GM10266 (cell line): Measurements from ENCODE around the gene PTPRN2.

ENCODE experiments used
- DNase-seq: peaks from one replicate; pipeline ENCODE4 v3.0.0; 2012; ENCODE audit errors: extremely low spot score
- TF ChIP-seq, protein P1 (sequence below): IDR thresholded peaks from 2 replicates; pipeline ENCODE4 v1.5.1; 2012; ENCODE audit warnings: mild to moderate bottlenecking, low read depth; ENCODE audit not compliant: control insufficient read depth, insufficient read depth; ENCODE audit errors: missing control alignments

Gene PTPRN2

GRCh38 chr7:157526005-157526912, 1061.4 kb downstream of the PTPRN2 start:
- DNase-seq: no peak
- TF ChIP-seq, protein P1, sequence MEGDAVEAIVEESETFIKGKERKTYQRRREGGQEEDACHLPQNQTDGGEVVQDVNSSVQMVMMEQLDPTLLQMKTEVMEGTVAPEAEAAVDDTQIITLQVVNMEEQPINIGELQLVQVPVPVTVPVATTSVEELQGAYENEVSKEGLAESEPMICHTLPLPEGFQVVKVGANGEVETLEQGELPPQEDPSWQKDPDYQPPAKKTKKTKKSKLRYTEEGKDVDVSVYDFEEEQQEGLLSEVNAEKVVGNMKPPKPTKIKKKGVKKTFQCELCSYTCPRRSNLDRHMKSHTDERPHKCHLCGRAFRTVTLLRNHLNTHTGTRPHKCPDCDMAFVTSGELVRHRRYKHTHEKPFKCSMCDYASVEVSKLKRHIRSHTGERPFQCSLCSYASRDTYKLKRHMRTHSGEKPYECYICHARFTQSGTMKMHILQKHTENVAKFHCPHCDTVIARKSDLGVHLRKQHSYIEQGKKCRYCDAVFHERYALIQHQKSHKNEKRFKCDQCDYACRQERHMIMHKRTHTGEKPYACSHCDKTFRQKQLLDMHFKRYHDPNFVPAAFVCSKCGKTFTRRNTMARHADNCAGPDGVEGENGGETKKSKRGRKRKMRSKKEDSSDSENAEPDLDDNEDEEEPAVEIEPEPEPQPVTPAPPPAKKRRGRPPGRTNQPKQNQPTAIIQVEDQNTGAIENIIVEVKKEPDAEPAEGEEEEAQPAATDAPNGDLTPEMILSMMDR: no peak

DNA sequence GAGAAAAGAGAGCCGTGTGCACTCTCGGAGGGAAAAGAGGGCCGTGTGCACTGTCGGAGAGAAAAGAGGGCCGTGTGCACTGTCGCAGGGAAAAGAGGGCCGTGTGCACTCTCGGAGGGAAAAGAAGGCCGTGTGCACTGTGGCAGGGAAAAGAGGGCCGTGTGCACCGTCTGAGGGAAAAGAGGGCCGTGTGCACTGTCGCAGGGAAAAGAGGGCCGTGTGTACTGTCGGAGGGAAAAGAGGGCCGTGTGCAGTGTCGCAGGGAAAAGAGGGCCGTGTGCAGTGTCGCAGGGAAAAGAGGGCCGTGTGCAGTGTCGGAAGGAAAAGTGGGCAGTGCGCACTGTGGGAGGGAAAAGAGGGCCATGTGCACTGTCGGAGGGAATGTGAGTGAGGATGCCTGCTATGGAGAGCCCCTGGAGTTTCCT, 1062.1 kb downstream of the PTPRN2 start:
- DNase-seq: no peak
- TF ChIP-seq, protein P1: no peak

- TF ChIP-seq, protein P1: no peak
- DNase-seq: no peak
These were observed 1062.9 kb downstream of the PTPRN2 start for GRCh38 chr7:157524731-157525130.

GRCh38 chr7:157523766-157524421, 1063.7 kb downstream of the PTPRN2 start:
- TF ChIP-seq, protein P1: no peak
- DNase-seq: no peak

GRCh38 chr7:157523371-157523765, 1064.3 kb downstream of the PTPRN2 start:
- TF ChIP-seq, protein P1: no peak
- no peak for DNase-seq

DNA sequence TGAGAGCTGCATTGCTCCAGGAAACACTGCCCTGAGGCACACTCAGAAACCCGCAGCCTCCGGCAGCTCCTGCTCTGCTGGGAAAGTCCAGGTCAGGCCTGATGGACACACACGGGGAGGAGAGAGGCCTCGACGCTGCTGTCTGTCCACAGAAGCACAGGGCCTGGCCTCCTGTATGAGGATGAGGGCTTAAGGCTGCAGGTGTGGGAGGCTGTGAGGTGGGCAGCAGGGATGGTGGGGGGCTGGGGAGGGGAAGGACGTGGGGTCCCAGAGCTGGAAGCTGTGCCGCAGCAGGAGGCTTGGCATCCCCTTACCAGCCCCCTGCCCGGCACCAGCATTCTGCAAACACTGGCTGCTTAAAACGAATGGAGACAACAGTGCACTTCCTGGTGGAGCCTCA, 1064.7 kb downstream of the PTPRN2 start:
- DNase-seq: no peak
- TF ChIP-seq, protein P1: no peak

- TF ChIP-seq, protein P1: no peak
- DNase-seq: no peak
These were observed 1065.4 kb downstream of the PTPRN2 start for GRCh38 chr7:157522189-157522588.
